Keratinocyte (primary cell): Measurements from ENCODE around the gene PAK3.

ENCODE experiments used
- CTCF ChIP-seq, 3 experiments: IDR thresholded peaks in 1 of 3; conservative IDR thresholded peaks in 1 of 3; optimal IDR thresholded peaks in 1 of 3; 2 replicates in 2 of 3; 3 replicates in 1 of 3; pipeline versions ENCODE3 to v1.5.1; 2011; ENCODE audit warnings: low read length in 3 of 3, mild to moderate bottlenecking in 3 of 3, moderate library complexity in 2 of 3, control low read depth in 1 of 3, inconsistent platforms in 1 of 3; ENCODE audit not compliant: insufficient read depth in 2 of 3; ENCODE audit errors: extremely low read depth in 1 of 3
- EZH2 ChIP-seq: IDR thresholded peaks from one replicate; pipeline ENCODE4 v1.6.1; 2012; ENCODE audit warnings: inconsistent platforms, mild to moderate bottlenecking, low read length, moderate library complexity

- no peak for TF ChIP-seq CTCF (optimal IDR thresholded peaks at IDR 0.05 in 1 of 3, IDR thresholded peaks at IDR 0.05 in 1 of 3, conservative IDR thresholded peaks at IDR 0.05 in 1 of 3; ENCODE audit: extremely low read depth in 1 of 3, insufficient read depth in 2 of 3, low read length in 3 of 3)
- no peak for TF ChIP-seq EZH2
Observed at GRCh38 chrX:111262086-111262485, 166.1 kb downstream of the PAK3 start.
